HCT116 (cell line): ENCODE measurements around the gene ASCL2. TPM values are rescaled to one million over a fixed set of nuclear protein-coding genes. Genes with fewer than 3 reads are reported as not detected.

Source experiments
- ATAC-seq: fragments of 200-7000 bp; cut with Tn5 transposase; 2 replicates; pipeline ENCODE4 v1.9.1; 2020; ENCODE audit warnings: mild to moderate bottlenecking, moderate library complexity
- BruUV-seq: library from RNA; stranded (reverse); fragments of 400-500 nt; replicated peaks from 2 replicates; lab custom pipeline; 2021; lab: Mats Ljungman, UMichigan
- CTCF ChIA-PET: fragments of 300-600 bp; sonication (Branson Sonifier 250); formaldehyde crosslinking; loops from one replicate; lab custom pipeline; 2021; ENCODE audit warnings: antibody characterized with exemption; lab: Charles Lee
- POLR2A ChIA-PET: fragments of 300-600, 350-600 bp; sonication (Branson Sonifier 250); formaldehyde crosslinking; loops from one replicate; lab custom pipeline; 2021; ENCODE audit warnings: antibody characterized with exemption; lab: Charles Lee
- RAD21 ChIA-PET, 2 experiments: fragments of 300-600 bp; sonication (Branson Sonifier 250); formaldehyde crosslinking; loops; one replicate each; lab custom pipeline; 2023; ENCODE audit warnings: low total read pairs in 2 of 2; ENCODE audit not compliant: uncharacterized antibody in 2 of 2, unreplicated experiment in 2 of 2, low non-redundant PET in 1 of 2; lab: Charles Lee
- DNase-seq: peaks from one replicate; pipeline ENCODE4 v3.0.0-alpha.2; 2010; ENCODE audit warnings: low read depth, low spot score
- H2AFZ ChIP-seq: fragments of 200-600 bp; shearing (Covaris generic), sonication (generic); 2 replicates; pipeline ENCODE4 v1.6.1; 2017; ENCODE audit warnings: low read depth, mixed run types, mixed read lengths, antibody characterized with exemption, low read length; ENCODE audit not compliant: poor library complexity, severe bottlenecking
- H3K27ac ChIP-seq: 2 replicates; pipeline ENCODE4 v1.5.1; 2012; ENCODE audit warnings: low read depth, low read length
- H3K27me3 ChIP-seq: fragments of 200-600 bp; sonication (generic); 2 replicates; pipeline ENCODE4 v1.6.1; 2016; ENCODE audit warnings: mixed run types, low read length, mixed read lengths; ENCODE audit not compliant: insufficient read depth
- H3K36me3 ChIP-seq, 2 experiments: fragments of 200-500 bp in 1 of 2; fragments of 200-600 bp in 1 of 2; sonication (Bioruptor generic) in 1 of 2; sonication (generic) in 1 of 2; 2 replicates each; pipeline versions ENCODE4 v1.5.1 to v1.6.1; 2014 to 2016; ENCODE audit warnings: low read length in 2 of 2, inconsistent platforms in 1 of 2, mixed read lengths in 1 of 2, mixed run types in 1 of 2; ENCODE audit not compliant: insufficient read depth in 2 of 2, control insufficient read depth in 1 of 2
- H3K4me1 ChIP-seq, 2 experiments: fragments of 200-600 bp in 1 of 2; sonication (generic) in 1 of 2; 2 replicates each; pipeline versions ENCODE4 v1.5.1 to v1.6.1; 2012 to 2017; ENCODE audit warnings: low read length in 2 of 2, inconsistent platforms in 1 of 2, mild to moderate bottlenecking in 1 of 2, mixed read lengths in 1 of 2, mixed run types in 1 of 2, moderate library complexity in 1 of 2; ENCODE audit not compliant: insufficient read depth in 2 of 2, control insufficient read depth in 1 of 2
- H3K4me2 ChIP-seq: fragments of 200-600 bp; sonication (generic); 2 replicates; pipeline ENCODE4 v1.6.1; 2017; ENCODE audit warnings: mixed run types, low read length, mixed read lengths
- H3K4me3 ChIP-seq, 2 experiments: fragments of 200-600 bp in 1 of 2; sonication (generic) in 1 of 2; replicated peaks in 1 of 2; 2 replicates each; pipeline ENCODE4 v1.5.1; 2011 to 2016; ENCODE audit warnings: low read length in 2 of 2, control low read depth in 1 of 2, low read depth in 1 of 2, mild to moderate bottlenecking in 1 of 2, mixed read lengths in 1 of 2, mixed run types in 1 of 2
- H3K79me2 ChIP-seq: fragments of 200-600 bp; sonication (generic); 2 replicates; pipeline ENCODE4 v1.6.1; 2017; ENCODE audit warnings: mild to moderate bottlenecking, mixed run types, low read length, moderate library complexity, mixed read lengths; ENCODE audit not compliant: insufficient read depth
- H3K9ac ChIP-seq: fragments of 200-600 bp; sonication (generic); 2 replicates; pipeline ENCODE4 v1.6.1; 2016; ENCODE audit warnings: low read length, mixed read lengths
- H3K9me2 ChIP-seq: fragments of 200-600 bp; sonication (generic), shearing (Covaris generic); 2 replicates; pipeline ENCODE4 v1.6.1; 2017; ENCODE audit warnings: mixed run types, mild to moderate bottlenecking, moderate library complexity; ENCODE audit not compliant: insufficient read depth
- H3K9me3 ChIP-seq, 2 experiments: fragments of 200-500 bp in 1 of 2; fragments of 200-600 bp in 1 of 2; sonication (Bioruptor generic) in 1 of 2; sonication (generic) in 1 of 2; 2 replicates each; pipeline ENCODE4 v1.6.1; 2014 to 2017; ENCODE audit warnings: low read length in 2 of 2, mixed read lengths in 2 of 2, inconsistent platforms in 1 of 2, low read depth in 1 of 2, mild to moderate bottlenecking in 1 of 2, mixed run types in 1 of 2, moderate library complexity in 1 of 2; ENCODE audit not compliant: control insufficient read depth in 1 of 2, insufficient read depth in 1 of 2
- H4K20me1 ChIP-seq: fragments of 200-600 bp; sonication (generic), shearing (Covaris generic); 2 replicates; pipeline ENCODE4 v1.6.1; 2017; ENCODE audit warnings: mixed run types, mild to moderate bottlenecking, moderate library complexity; ENCODE audit not compliant: insufficient read depth
- CBX3 ChIP-seq: IDR thresholded peaks from 2 replicates; pipeline ENCODE4 v1.6.1; 2012; ENCODE audit warnings: low read depth
- CEBPB ChIP-seq: IDR thresholded peaks from 2 replicates; pipeline ENCODE4 v1.6.1; 2012; ENCODE audit warnings: low read depth
- CTCF ChIP-seq, 3 experiments: fragments of 200-600 bp in 1 of 3; sonication (generic) in 1 of 3; IDR thresholded peaks in 2 of 3; conservative IDR thresholded peaks in 1 of 3; 2 replicates each; pipeline ENCODE4 v1.5.1; 2012 to 2017; ENCODE audit warnings: low read depth in 2 of 3, low read length in 2 of 3, antibody characterized with exemption in 1 of 3, borderline replicate concordance in 1 of 3, control low read depth in 1 of 3, mild to moderate bottlenecking in 1 of 3, mixed read lengths in 1 of 3, mixed run types in 1 of 3, moderate library complexity in 1 of 3; ENCODE audit not compliant: insufficient read depth in 1 of 3
- EGR1 ChIP-seq: IDR thresholded peaks from 2 replicates; pipeline ENCODE4 v1.6.1; 2012; ENCODE audit warnings: low read depth
- ELF1 ChIP-seq: IDR thresholded peaks from 2 replicates; pipeline ENCODE4 v1.6.1; 2012; ENCODE audit warnings: low read depth, borderline replicate concordance
- EZH2 ChIP-seq: fragments of 200-600 bp; sonication (generic); IDR thresholded peaks from 2 replicates; pipeline ENCODE4 v1.6.1; 2017; ENCODE audit warnings: antibody characterized with exemption, mixed run types
- EZH2phosphoT487 ChIP-seq: fragments of 200-600 bp; IDR thresholded peaks from 2 replicates; pipeline ENCODE4 v1.6.1; 2018; ENCODE audit warnings: antibody characterized with exemption, borderline replicate concordance
- JUND ChIP-seq: IDR thresholded peaks from 2 replicates; pipeline ENCODE4 v1.6.1; 2012
- MAX ChIP-seq: IDR thresholded peaks from 2 replicates; pipeline ENCODE4 v1.6.1; 2012
- SRF ChIP-seq: IDR thresholded peaks from 2 replicates; pipeline ENCODE4 v1.6.1; 2012; ENCODE audit warnings: low read depth
- ZFX ChIP-seq: fragments of 450-650 bp; IDR thresholded peaks from 2 replicates; pipeline ENCODE4 v1.6.1; 2017
- ZNF274 ChIP-seq: fragments of 200-500 bp; sonication (Bioruptor generic); IDR thresholded peaks from 2 replicates; pipeline ENCODE4 v1.6.1; 2014; ENCODE audit warnings: mild to moderate bottlenecking, low read depth, low read length, inconsistent platforms
- intact Hi-C: fragments of 100-400 bp; cut with micrococcal nuclease; formaldehyde crosslinking; loops from 2 replicates; pipeline ENCODE4 v1.10.0; 2022
- total RNA-seq: library from RNA; stranded (reverse); gene quantifications from one replicate; pipeline ENCODE4 v1.2.1, GENCODE V29; 2021; ENCODE audit not compliant: unreplicated experiment
- TF ChIP-seq, protein P1 (sequence below): IDR thresholded peaks from 2 replicates; pipeline ENCODE4 v1.6.1; 2012

ASCL2 gene
- total RNA-seq, 1 experiment from 2014 or later: not detected

GRCh38 chr11:2235588-2236326 lies 34.6 kb downstream of the ASCL2 start:
- ATAC-seq: no peak
- no peaks in the 10 kb centered on the region for H4K20me1 ChIP-seq
- no peaks in the 10 kb centered on the region for H3K9me2 ChIP-seq
- no peaks in the 10 kb centered on the region for H3K79me2 ChIP-seq
- CTCF ChIA-PET: no interaction called here
- H3K4me2 ChIP-seq: no peak overlapping the region
- intact Hi-C loops: no loop called here
- no peak overlapping the region for H3K9ac ChIP-seq
- H3K9me3 ChIP-seq: no peaks in the 10 kb centered on the region
- no TSS peak for BruUV-seq
- no peaks in the 10 kb centered on the region for H3K27me3 ChIP-seq
- TF ChIP-seq ELF1 (no peak), EGR1 (no peak), CTCF (IDR thresholded peaks at IDR 0.05 in 2 of 3, conservative IDR thresholded peaks at IDR 0.05 in 1 of 3; ENCODE audit: borderline replicate concordance in 1 of 3, insufficient read depth in 1 of 3, low read depth in 2 of 3, low read length in 2 of 3) (no peak), JUND (no peak), EZH2 (no peak)
- no peak overlapping the region for H3K4me3 ChIP-seq
- H2AFZ ChIP-seq: no peak overlapping the region
- no peak for DNase-seq
- RAD21 ChIA-PET: no interaction called here
- no peak overlapping the region for H3K27ac ChIP-seq
- no peaks in the 10 kb centered on the region for H3K36me3 ChIP-seq
- no peaks in the 10 kb centered on the region for H3K4me1 ChIP-seq
- POLR2A ChIA-PET: no interaction called here

GRCh38 chr11:2234963-2235362 lies 35.4 kb downstream of the ASCL2 start:
- Histone ChIP-seq H3K9ac (no peak overlapping the region), H3K4me2 (no peak overlapping the region), H3K36me3 (no peaks in the 10 kb centered on the region), H2AFZ (no peak overlapping the region), H3K27ac (no peak overlapping the region), H3K9me2 (no peaks in the 10 kb centered on the region), H3K79me2 (no peaks in the 10 kb centered on the region), H4K20me1 (no peaks in the 10 kb centered on the region), H3K4me3 (no peak overlapping the region), H3K4me1 (no peaks in the 10 kb centered on the region), H3K27me3 (no peaks in the 10 kb centered on the region), H3K9me3 (no peaks in the 10 kb centered on the region)
- POLR2A ChIA-PET: no interaction called here
- RAD21 ChIA-PET: no interaction called here
- BruUV-seq: no TSS peak
- intact Hi-C loops: no loop called here
- ATAC-seq: no peak
- DNase-seq: no peak
- TF ChIP-seq MAX: no peak
- TF ChIP-seq CEBPB: no peak
- TF ChIP-seq ZNF274: no peak
- no peak for TF ChIP-seq ZFX
- TF ChIP-seq CBX3: no peak
- TF ChIP-seq, protein P1, sequence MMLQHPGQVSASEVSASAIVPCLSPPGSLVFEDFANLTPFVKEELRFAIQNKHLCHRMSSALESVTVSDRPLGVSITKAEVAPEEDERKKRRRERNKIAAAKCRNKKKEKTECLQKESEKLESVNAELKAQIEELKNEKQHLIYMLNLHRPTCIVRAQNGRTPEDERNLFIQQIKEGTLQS: no peak
- TF ChIP-seq SRF: no peak
- TF ChIP-seq EZH2phosphoT487: no peak
- CTCF ChIA-PET: no interaction called here
